Activated naive CD8-positive, alpha-beta T cell treated with anti-CD3 and anti-CD28 coated beads for 36 hours (primary cell): ENCODE measurements around the gene LRP1B. TPM values are rescaled to one million over a fixed set of nuclear protein-coding genes. Genes with fewer than 3 reads are reported as not detected.

Experiments used
- DNase-seq: peaks from one replicate; pipeline ENCODE4 v3.0.0; 2021
- H3K27ac Mint-ChIP-seq: one replicate; pipeline ENCODE4 v1.8.0; 2022; ENCODE audit warnings: mild to moderate bottlenecking, moderate library complexity, mixed read lengths
- H3K27me3 Mint-ChIP-seq: one replicate; pipeline ENCODE4 v1.8.0; 2022; ENCODE audit warnings: mild to moderate bottlenecking, mixed read lengths
- H3K36me3 Mint-ChIP-seq: one replicate; pipeline ENCODE4 v1.8.0; 2021; ENCODE audit warnings: mild to moderate bottlenecking, mixed read lengths
- H3K4me1 Mint-ChIP-seq: one replicate; pipeline ENCODE4 v1.8.0; 2021; ENCODE audit warnings: mixed read lengths
- H3K4me3 Mint-ChIP-seq: one replicate; pipeline ENCODE4 v1.8.0; 2022; ENCODE audit warnings: mild to moderate bottlenecking, moderate library complexity, mixed read lengths
- H3K9me3 Mint-ChIP-seq: one replicate; pipeline ENCODE4 v1.8.0; 2022; ENCODE audit warnings: mixed read lengths
- total RNA-seq, 2 experiments: library from RNA; stranded (reverse); gene quantifications; one replicate each; pipeline ENCODE4 v1.2.3, GENCODE V29; 2021

The LRP1B gene
- total RNA-seq, 2 experiments from 2014 or later = not detected

- no peak overlapping the region for H3K27ac Mint-ChIP-seq
- no peak overlapping the region for H3K4me3 Mint-ChIP-seq
- no peak for DNase-seq
- no peaks in the 10 kb centered on the region for H3K36me3 Mint-ChIP-seq
- no peaks in the 10 kb centered on the region for H3K27me3 Mint-ChIP-seq
- peaks cover 3% of the 10 kb centered on the region for H3K9me3 Mint-ChIP-seq
- H3K4me1 Mint-ChIP-seq = no peaks in the 10 kb centered on the region
Observed at GRCh38 chr2:141125432-141125831, 1005.4 kb downstream of the LRP1B start.

GRCh38 chr2:141118836-141119235 lies 1012.0 kb downstream of the LRP1B start:
- H3K27me3 Mint-ChIP-seq = no peaks in the 10 kb centered on the region
- H3K4me3 Mint-ChIP-seq = no peak overlapping the region
- DNase-seq = no peak
- no peaks in the 10 kb centered on the region for H3K4me1 Mint-ChIP-seq
- no peaks in the 10 kb centered on the region for H3K9me3 Mint-ChIP-seq
- H3K27ac Mint-ChIP-seq = no peak overlapping the region
- H3K36me3 Mint-ChIP-seq = no peaks in the 10 kb centered on the region

GRCh38 chr2:141113301-141113700 lies 1017.5 kb downstream of the LRP1B start:
- Mint-ChIP-seq H3K27ac (no peak overlapping the region), H3K27me3 (no peaks in the 10 kb centered on the region), H3K4me3 (no peak overlapping the region), H3K4me1 (no peaks in the 10 kb centered on the region), H3K36me3 (no peaks in the 10 kb centered on the region), H3K9me3 (peaks cover 3% of the 10 kb centered on the region)
- no peak for DNase-seq

- Mint-ChIP-seq H3K4me1 (no peaks in the 10 kb centered on the region), H3K27me3 (no peaks in the 10 kb centered on the region), H3K36me3 (no peaks in the 10 kb centered on the region), H3K4me3 (no peak overlapping the region), H3K27ac (no peak overlapping the region), H3K9me3 (peaks cover 3% of the 10 kb centered on the region)
- DNase-seq = no peak
Observed at GRCh38 chr2:141109633-141110032, 1021.2 kb downstream of the LRP1B start.

- H3K9me3 Mint-ChIP-seq = peaks cover 3% of the 10 kb centered on the region
- no peak for DNase-seq
- no peak overlapping the region for H3K4me3 Mint-ChIP-seq
- H3K36me3 Mint-ChIP-seq = no peaks in the 10 kb centered on the region
- no peaks in the 10 kb centered on the region for H3K27me3 Mint-ChIP-seq
- H3K27ac Mint-ChIP-seq = no peak overlapping the region
- no peaks in the 10 kb centered on the region for H3K4me1 Mint-ChIP-seq
Observed at GRCh38 chr2:141105763-141106162, 1025.1 kb downstream of the LRP1B start.

- no peak overlapping the region for H3K4me3 Mint-ChIP-seq
- no peak for DNase-seq
- H3K27ac Mint-ChIP-seq = no peak overlapping the region
- no peaks in the 10 kb centered on the region for H3K27me3 Mint-ChIP-seq
- H3K9me3 Mint-ChIP-seq = no peaks in the 10 kb centered on the region
- H3K4me1 Mint-ChIP-seq = no peaks in the 10 kb centered on the region
- no peaks in the 10 kb centered on the region for H3K36me3 Mint-ChIP-seq
Observed at GRCh38 chr2:141103216-141103615, 1027.6 kb downstream of the LRP1B start.

GRCh38 chr2:141079231-141079630 lies 1051.6 kb downstream of the LRP1B start:
- Mint-ChIP-seq H3K4me1 (no peaks in the 10 kb centered on the region), H3K9me3 (peaks cover 4% of the 10 kb centered on the region), H3K4me3 (no peak overlapping the region)

GRCh38 chr2:141075753-141076152 lies 1055.1 kb downstream of the LRP1B start:
- Mint-ChIP-seq H3K27me3 (no peaks in the 10 kb centered on the region), H3K4me1 (no peaks in the 10 kb centered on the region), H3K36me3 (no peaks in the 10 kb centered on the region), H3K27ac (no peak overlapping the region), H3K9me3 (peaks cover 4% of the 10 kb centered on the region), H3K4me3 (no peak overlapping the region)
- DNase-seq = no peak

More at GRCh38 chr2:141079231-141079630, 1051.6 kb downstream of the LRP1B start:
- Mint-ChIP-seq H3K27me3 (no peaks in the 10 kb centered on the region), H3K36me3 (no peaks in the 10 kb centered on the region), H3K27ac (no peak overlapping the region)
- no peak for DNase-seq

- no peak overlapping the region for H3K4me3 Mint-ChIP-seq
- no peaks in the 10 kb centered on the region for H3K4me1 Mint-ChIP-seq
- no peak overlapping the region for H3K27ac Mint-ChIP-seq
- H3K36me3 Mint-ChIP-seq = no peaks in the 10 kb centered on the region
- peaks cover 1% of the 10 kb centered on the region for H3K9me3 Mint-ChIP-seq
- H3K27me3 Mint-ChIP-seq = no peaks in the 10 kb centered on the region
- DNase-seq = no peak
Observed at GRCh38 chr2:141068053-141068682, 1062.6 kb downstream of the LRP1B start.

- Mint-ChIP-seq H3K9me3 (peaks cover 1% of the 10 kb centered on the region), H3K36me3 (no peaks in the 10 kb centered on the region), H3K27me3 (no peaks in the 10 kb centered on the region), H3K4me1 (no peaks in the 10 kb centered on the region), H3K4me3 (no peak overlapping the region), H3K27ac (no peak overlapping the region)
- DNase-seq = no peak
Observed at GRCh38 chr2:141065042-141065441, 1065.8 kb downstream of the LRP1B start.

- Mint-ChIP-seq H3K9me3 (peaks cover 1% of the 10 kb centered on the region), H3K27ac (no peak overlapping the region), H3K27me3 (no peaks in the 10 kb centered on the region), H3K4me1 (no peaks in the 10 kb centered on the region), H3K36me3 (no peaks in the 10 kb centered on the region), H3K4me3 (no peak overlapping the region)
- DNase-seq = no peak
Observed at GRCh38 chr2:141063406-141063805, 1067.4 kb downstream of the LRP1B start.

GRCh38 chr2:141062443-141062842 lies 1068.4 kb downstream of the LRP1B start:
- Mint-ChIP-seq H3K4me3 (no peak overlapping the region), H3K27ac (no peak overlapping the region), H3K4me1 (no peaks in the 10 kb centered on the region), H3K36me3 (no peaks in the 10 kb centered on the region), H3K9me3 (peaks cover 1% of the 10 kb centered on the region), H3K27me3 (no peaks in the 10 kb centered on the region)
- no peak for DNase-seq

- peaks cover 1% of the 10 kb centered on the region for H3K9me3 Mint-ChIP-seq
- no peak for DNase-seq
- no peaks in the 10 kb centered on the region for H3K4me1 Mint-ChIP-seq
- H3K27ac Mint-ChIP-seq = no peak overlapping the region
- H3K27me3 Mint-ChIP-seq = no peaks in the 10 kb centered on the region
- no peak overlapping the region for H3K4me3 Mint-ChIP-seq
- H3K36me3 Mint-ChIP-seq = no peaks in the 10 kb centered on the region
Observed at GRCh38 chr2:141062031-141062430, 1068.8 kb downstream of the LRP1B start.

- Mint-ChIP-seq H3K27ac (no peak overlapping the region), H3K9me3 (peaks cover 2% of the 10 kb centered on the region), H3K4me3 (no peak overlapping the region), H3K4me1 (no peaks in the 10 kb centered on the region), H3K36me3 (no peaks in the 10 kb centered on the region), H3K27me3 (no peaks in the 10 kb centered on the region)
- DNase-seq = no peak
Observed at GRCh38 chr2:141058556-141058955, 1072.3 kb downstream of the LRP1B start.

- Mint-ChIP-seq H3K27ac (no peak overlapping the region), H3K36me3 (no peaks in the 10 kb centered on the region), H3K27me3 (no peaks in the 10 kb centered on the region), H3K9me3 (peaks cover 4% of the 10 kb centered on the region), H3K4me1 (no peaks in the 10 kb centered on the region), H3K4me3 (no peak overlapping the region)
- no peak for DNase-seq
Observed at GRCh38 chr2:141055531-141055930, 1075.3 kb downstream of the LRP1B start.

GRCh38 chr2:141048951-141049350 lies 1081.9 kb downstream of the LRP1B start:
- Mint-ChIP-seq H3K9me3 (peaks cover 5% of the 10 kb centered on the region), H3K4me3 (no peak overlapping the region), H3K4me1 (no peaks in the 10 kb centered on the region), H3K27ac (no peak overlapping the region), H3K36me3 (no peaks in the 10 kb centered on the region), H3K27me3 (no peaks in the 10 kb centered on the region)
- DNase-seq = no peak
